ENCODE data around the gene ZCWPW1. TPM values are rescaled to one million over a fixed set of nuclear protein-coding genes. Genes with fewer than 3 reads are reported as not detected.

ZCWPW1 gene
- total and polyA plus RNA-seq, 2 of the 13 experiments (the other 11 are each of a cell fraction or from before 2014, with no cell fraction given), result 2.4 to 2.5 TPM

DNA sequence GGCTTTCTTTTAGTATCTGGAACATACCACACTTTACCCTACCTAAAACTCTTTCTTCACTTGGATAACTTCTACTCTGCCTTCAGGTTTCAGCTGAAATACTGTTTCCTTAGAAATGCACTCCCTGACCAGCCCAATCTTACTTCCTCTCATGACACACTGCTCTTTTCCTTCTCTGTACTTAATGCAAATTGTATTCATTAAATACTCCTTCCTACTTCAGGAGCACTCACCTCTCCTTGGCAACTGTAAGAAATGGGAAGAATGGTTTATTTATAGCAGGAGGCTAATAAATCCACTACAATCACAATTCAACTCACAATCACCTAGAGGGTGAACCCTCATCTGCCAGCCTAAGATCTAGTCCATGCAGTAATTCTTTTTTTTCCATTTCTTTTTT, 15.2 kb downstream of the ZCWPW1 start (continued):
- TF ChIP-seq, protein P1, sequence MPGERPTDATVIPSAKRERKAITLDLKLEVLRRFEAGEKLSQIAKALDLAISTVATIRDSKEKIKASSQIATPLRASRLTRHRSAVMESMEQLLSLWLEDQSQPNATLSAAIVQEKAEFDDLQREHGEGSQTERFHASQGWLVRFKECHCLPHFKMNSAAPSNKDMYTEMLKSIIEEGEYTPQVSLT (CRISPR knock-in tag; IDR thresholded peaks at IDR 0.05; ENCODE audit: borderline replicate concordance, low read depth), result no peak
- TF ChIP-seq PRDM10 (CRISPR knock-in tag; IDR thresholded peaks at IDR 0.05; ENCODE audit: low read depth) (no peak), KAT2B (IDR thresholded peaks at IDR 0.05; ENCODE audit: borderline replicate concordance, low read depth, low read length) (no peak), ZEB1 (IDR thresholded peaks at IDR 0.05; ENCODE audit: insufficient replicate concordance, low read depth) (no peak), PLRG1 (conservative IDR thresholded peaks at IDR 0.05) (no peak), ATF1 (CRISPR knock-in tag; IDR thresholded peaks at IDR 0.05) (no peak), HHEX (CRISPR knock-in tag; IDR thresholded peaks at IDR 0.05) (no peak), ARNTL (CRISPR knock-in tag; IDR thresholded peaks at IDR 0.05) (no peak), POLR2AphosphoS2 (IDR thresholded peaks at IDR 0.05; ENCODE audit: low read depth, low read length) (no peak), ONECUT2 (CRISPR knock-in tag; IDR thresholded peaks at IDR 0.05) (no peak)
- TF ChIP-seq, protein P2, sequence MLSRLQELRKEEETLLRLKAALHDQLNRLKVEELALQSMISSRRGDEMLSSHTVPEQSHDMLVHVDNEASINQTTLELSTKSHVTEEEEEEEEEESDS (CRISPR knock-in tag; IDR thresholded peaks at IDR 0.05; ENCODE audit: borderline replicate concordance), result no peak

All from HepG2 (cell line).